PC-3 (cell line): ENCODE measurements around the gene PTPRQ.

Source experiments
- CTCF ChIP-seq: fragments of 300-600 bp; sonication (generic); conservative IDR thresholded peaks from 2 replicates; pipeline ENCODE4 v1.5.1; 2017; ENCODE audit warnings: antibody characterized with exemption, low read depth, mild to moderate bottlenecking, low read length
- EZH2phosphoT487 ChIP-seq: fragments of 300-600 bp; sonication (generic); IDR thresholded peaks from 2 replicates; pipeline ENCODE4 v1.6.1; 2018; ENCODE audit warnings: mild to moderate bottlenecking, antibody characterized with exemption, low read length, borderline replicate concordance

GRCh38 chr12:80700327-80700726, 256.3 kb downstream of the PTPRQ start:
- TF ChIP-seq CTCF (no peak), EZH2phosphoT487 (no peak)
